ENCODE data around the gene PARP1.

DNA sequence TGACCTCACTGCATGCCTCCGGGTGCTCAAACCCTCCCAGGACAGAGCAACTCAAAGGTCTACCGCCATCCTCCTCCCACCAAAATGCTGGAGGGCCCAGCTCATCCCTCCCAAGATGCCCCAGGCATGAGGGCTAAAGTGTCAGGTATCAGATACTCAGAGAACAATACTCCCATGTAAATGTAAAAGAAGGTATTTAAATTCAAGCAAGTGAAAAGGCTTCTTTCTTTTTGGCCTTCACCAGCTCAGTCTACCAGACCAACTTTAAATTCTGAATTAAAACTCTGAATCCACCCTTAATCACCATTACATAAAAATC is 3.0 kb downstream of the PARP1 start:
- no peak for TF ChIP-seq SUZ12 (IDR thresholded peaks at IDR 0.05; ENCODE audit: extremely low read depth, insufficient read depth, insufficient read length)
- no peak for TF ChIP-seq ZNF274 (IDR thresholded peaks at IDR 0.05; ENCODE audit: low read depth, low read length)

Measured in NT2/D1 (cell line).